OCI-LY7 (cell line): ENCODE results near the gene BEX2. TPM values are rescaled to one million over a fixed set of nuclear protein-coding genes. Genes with fewer than 3 reads are reported as not detected.

Experiments
- BruUV-seq: library from RNA; stranded (reverse); fragments of 400-500 nt; replicated peaks from 2 replicates; lab custom pipeline; 2021; lab: Mats Ljungman, UMichigan
- CTCF ChIA-PET: fragments of 300-600 bp; sonication (Branson Sonifier 250); formaldehyde crosslinking; loops from one replicate; lab custom pipeline; 2022; ENCODE audit warnings: antibody characterized with exemption; ENCODE audit not compliant: unreplicated experiment; lab: Charles Lee
- POLR2A ChIA-PET: fragments of 300-600 bp; sonication (Branson Sonifier 250); formaldehyde crosslinking; loops from one replicate; lab custom pipeline; 2022; ENCODE audit warnings: antibody characterized with exemption; lab: Charles Lee
- DNase-seq: peaks from one replicate; pipeline ENCODE4 v3.0.0-alpha.2; 2015; ENCODE audit warnings: low spot score
- H2AFZ ChIP-seq: fragments of 200-600 bp; sonication (generic), shearing (Covaris generic); 2 replicates; pipeline ENCODE4 v1.6.1; 2014; ENCODE audit warnings: mild to moderate bottlenecking, antibody characterized with exemption, low read length, moderate library complexity
- H3K27ac ChIP-seq: fragments of 200-600 bp; sonication (generic); 2 replicates; pipeline ENCODE4 v1.5.1; 2014; ENCODE audit warnings: mixed run types, low read depth, mild to moderate bottlenecking, moderate library complexity, low read length, inconsistent platforms; ENCODE audit not compliant: poor library complexity, severe bottlenecking
- H3K36me3 ChIP-seq: fragments of 200-600 bp; sonication (generic); 2 replicates; pipeline ENCODE4 v1.6.1; 2014; ENCODE audit warnings: mild to moderate bottlenecking, antibody characterized with exemption, low read length, moderate library complexity, mixed read lengths; ENCODE audit not compliant: insufficient read depth
- H3K4me1 ChIP-seq: fragments of 200-600 bp; sonication (generic); 2 replicates; pipeline ENCODE4 v1.5.1; 2014; ENCODE audit warnings: mild to moderate bottlenecking, low read length; ENCODE audit not compliant: insufficient read depth, poor library complexity, severe bottlenecking
- H3K4me2 ChIP-seq: fragments of 200-600 bp; sonication (generic); 2 replicates; pipeline ENCODE4 v1.6.1; 2014; ENCODE audit warnings: mild to moderate bottlenecking, low read length
- H3K4me3 ChIP-seq: fragments of 200-600 bp; sonication (generic); 2 replicates; pipeline ENCODE4 v1.5.1; 2014; ENCODE audit warnings: mild to moderate bottlenecking, low read depth, low read length; ENCODE audit not compliant: poor library complexity, severe bottlenecking
- H3K79me2 ChIP-seq: fragments of 200-600 bp; sonication (generic); 2 replicates; pipeline ENCODE4 v1.6.1; 2016; ENCODE audit warnings: low read depth, mild to moderate bottlenecking, low read length, moderate library complexity, mixed read lengths; ENCODE audit not compliant: insufficient read depth
- H3K9me2 ChIP-seq: fragments of 200-600 bp; sonication (generic); 2 replicates; pipeline ENCODE4 v1.6.1; 2016; ENCODE audit warnings: mild to moderate bottlenecking, low read length, mixed read lengths; ENCODE audit not compliant: insufficient read depth
- H3K9me3 ChIP-seq: fragments of 200-600 bp; sonication (generic); 2 replicates; pipeline ENCODE4 v1.6.1; 2014; ENCODE audit warnings: mild to moderate bottlenecking, mixed run types, low read length, mixed read lengths
- H4K20me1 ChIP-seq: fragments of 200-600 bp; sonication (generic); 2 replicates; pipeline ENCODE4 v1.6.1; 2014; ENCODE audit warnings: mild to moderate bottlenecking, antibody characterized with exemption, low read length, moderate library complexity, mixed read lengths; ENCODE audit not compliant: insufficient read depth
- EZH2phosphoT487 ChIP-seq: fragments of 200-600 bp; sonication (generic); IDR thresholded peaks from 2 replicates; pipeline ENCODE4 v1.6.1; 2018; ENCODE audit warnings: low read depth, borderline replicate concordance, mild to moderate bottlenecking, mixed run types, antibody characterized with exemption, low read length, moderate library complexity, mixed read lengths
- intact Hi-C: fragments of 100-400 bp; cut with micrococcal nuclease; formaldehyde crosslinking; loops from one replicate; pipeline ENCODE4 v1.10.0; 2022; ENCODE audit not compliant: unreplicated experiment
- total RNA-seq, 2 experiments: library from RNA; depleted of rRNA in 1 of 2; stranded (reverse); fragments of >200 nt in 1 of 2; shearing (Covaris generic) in 1 of 2; gene quantifications; 2 replicates each; pipeline ENCODE4 v1.2.3, GENCODE V29; 2014 to 2022
- TF ChIP-seq, protein P1 (sequence below): fragments of 200-600 bp; sonication (generic); conservative IDR thresholded peaks from 2 replicates; pipeline ENCODE4 v1.5.1; 2014; ENCODE audit warnings: mild to moderate bottlenecking, antibody characterized with exemption, low read length, moderate library complexity, mixed read lengths

BEX2 gene
- total RNA-seq, 2 experiments from 2014 or later, result 4.9 to 5.7 TPM

GRCh38 chrX:103338663-103339062 lies 27.9 kb upstream of the BEX2 start:
- no peak overlapping the region for H2AFZ ChIP-seq
- POLR2A ChIA-PET, result interaction anchor here (0.7 kb wide), 1 partner anchor 11 kb away, joined by 3 read pairs; no protein-coding TSS in a partner anchor
- H4K20me1 ChIP-seq, result no peaks in the 10 kb centered on the region
- intact Hi-C loops, result no loop called here
- H3K4me3 ChIP-seq, result no peak overlapping the region
- H3K4me1 ChIP-seq, result no peaks in the 10 kb centered on the region
- H3K79me2 ChIP-seq, result no peaks in the 10 kb centered on the region
- CTCF ChIA-PET, result no interaction called here
- no peaks in the 10 kb centered on the region for H3K9me2 ChIP-seq
- no peak overlapping the region for H3K27ac ChIP-seq
- DNase-seq, result no peak
- H3K4me2 ChIP-seq, result no peak overlapping the region
- H3K9me3 ChIP-seq, result no peaks in the 10 kb centered on the region
- TF ChIP-seq, protein P1, sequence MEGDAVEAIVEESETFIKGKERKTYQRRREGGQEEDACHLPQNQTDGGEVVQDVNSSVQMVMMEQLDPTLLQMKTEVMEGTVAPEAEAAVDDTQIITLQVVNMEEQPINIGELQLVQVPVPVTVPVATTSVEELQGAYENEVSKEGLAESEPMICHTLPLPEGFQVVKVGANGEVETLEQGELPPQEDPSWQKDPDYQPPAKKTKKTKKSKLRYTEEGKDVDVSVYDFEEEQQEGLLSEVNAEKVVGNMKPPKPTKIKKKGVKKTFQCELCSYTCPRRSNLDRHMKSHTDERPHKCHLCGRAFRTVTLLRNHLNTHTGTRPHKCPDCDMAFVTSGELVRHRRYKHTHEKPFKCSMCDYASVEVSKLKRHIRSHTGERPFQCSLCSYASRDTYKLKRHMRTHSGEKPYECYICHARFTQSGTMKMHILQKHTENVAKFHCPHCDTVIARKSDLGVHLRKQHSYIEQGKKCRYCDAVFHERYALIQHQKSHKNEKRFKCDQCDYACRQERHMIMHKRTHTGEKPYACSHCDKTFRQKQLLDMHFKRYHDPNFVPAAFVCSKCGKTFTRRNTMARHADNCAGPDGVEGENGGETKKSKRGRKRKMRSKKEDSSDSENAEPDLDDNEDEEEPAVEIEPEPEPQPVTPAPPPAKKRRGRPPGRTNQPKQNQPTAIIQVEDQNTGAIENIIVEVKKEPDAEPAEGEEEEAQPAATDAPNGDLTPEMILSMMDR, result no peak
- no peak for TF ChIP-seq EZH2phosphoT487
- no peaks in the 10 kb centered on the region for H3K36me3 ChIP-seq
- BruUV-seq, result no TSS peak

GRCh38 chrX:103330681-103331288 lies 20.0 kb upstream of the BEX2 start:
- CTCF ChIA-PET, result no interaction called here
- H3K4me2 ChIP-seq, result no peak overlapping the region
- intact Hi-C loops, result no loop called here

GRCh38 chrX:103329991-103330390 lies 19.2 kb upstream of the BEX2 start, which contains the start of gene TCEAL7:
Gene TCEAL7, plus strand, starts transcription at chrX:103330239. Its CDS starts 1,165 bp downstream, at chrX:103331404.
- no peaks in the 10 kb centered on the region for H3K9me2 ChIP-seq
- H3K4me2 ChIP-seq, result no peak within 1 kb of the TSS
- no peak within 1 kb of the TSS for H3K4me3 ChIP-seq
- H3K9me3 ChIP-seq, result no peaks in the 10 kb centered on the region
- CTCF ChIA-PET, result no interaction called here
- no TSS peak for BruUV-seq
- POLR2A ChIA-PET, result no interaction called here
- no peaks in the 10 kb centered on the region for H3K4me1 ChIP-seq
- no peak within 1 kb of the TSS for H3K27ac ChIP-seq
- no peak for DNase-seq
- TF ChIP-seq, protein P1, result no peak
- no peak for TF ChIP-seq EZH2phosphoT487
- H3K36me3 ChIP-seq, result no peaks in the 10 kb centered on the region
- no peaks in the 10 kb centered on the region for H4K20me1 ChIP-seq
- H2AFZ ChIP-seq, result no peak within 1 kb of the TSS
- no peaks in the 10 kb centered on the region for H3K79me2 ChIP-seq
- intact Hi-C loops, result no loop called here

More at GRCh38 chrX:103330681-103331288, 20.0 kb upstream of the BEX2 start:
- DNase-seq, result no peak
- no TSS peak for BruUV-seq
- no peak overlapping the region for H2AFZ ChIP-seq
- no peaks in the 10 kb centered on the region for H3K9me2 ChIP-seq
- H4K20me1 ChIP-seq, result no peaks in the 10 kb centered on the region
- H3K79me2 ChIP-seq, result no peaks in the 10 kb centered on the region
- no peaks in the 10 kb centered on the region for H3K4me1 ChIP-seq
- H3K4me3 ChIP-seq, result no peak overlapping the region
- no peak overlapping the region for H3K27ac ChIP-seq
- H3K9me3 ChIP-seq, result no peaks in the 10 kb centered on the region
- H3K36me3 ChIP-seq, result no peaks in the 10 kb centered on the region
- TF ChIP-seq EZH2phosphoT487, result no peak
- TF ChIP-seq, protein P1, result no peak
- POLR2A ChIA-PET, result no interaction called here
